ENCODE results near the gene GSK3B.

GRCh38 chr3:120057029-120057428 lies 37.2 kb downstream of the GSK3B start:
- no peak for TF ChIP-seq CTCF (IDR thresholded peaks at IDR 0.05; ENCODE audit: poor library complexity)
- no peak for TF ChIP-seq EZH2 (IDR thresholded peaks at IDR 0.05; ENCODE audit: borderline replicate concordance)
- no peak for TF ChIP-seq EZH2phosphoT487 (IDR thresholded peaks at IDR 0.05; ENCODE audit: low read depth, severe bottlenecking, unreplicated experiment)

Measured in hepatocyte (in vitro differentiated cells).